Activated CD8-positive, alpha-beta T cell treated with anti-CD3 and anti-CD28 coated beads, Interleukin-2, amount 10 ng/mL, durations not matched to agents 7 days and 5 days (primary cell): Measurements from ENCODE around the gene DEAF1. TPM values are rescaled to one million over a fixed set of nuclear protein-coding genes. Genes with fewer than 3 reads are reported as not detected.

Experiments used
- ATAC-seq: fragments of 150-1000 bp; cut with Tn5 transposase; one replicate; pipeline ENCODE4 v1.10.0; 2021; ENCODE audit warnings: moderate library complexity
- CTCF ChIA-PET: fragments of 350-600 bp; sonication (Branson Sonifier 250); formaldehyde crosslinking; loops from one replicate; lab custom pipeline; 2021; ENCODE audit warnings: antibody characterized with exemption; lab: Charles Lee
- POLR2A ChIA-PET: fragments of 350-600 bp; sonication (Branson Sonifier 250); formaldehyde crosslinking; loops from one replicate; lab custom pipeline; 2021; ENCODE audit warnings: antibody characterized with exemption; lab: Charles Lee
- DNase-seq: peaks from one replicate; pipeline ENCODE4 v3.0.0-alpha.2; 2020
- H3K27ac Mint-ChIP-seq: one replicate; pipeline ENCODE4 v1.8.0; 2021; ENCODE audit warnings: mild to moderate bottlenecking, mixed read lengths
- H3K27me3 Mint-ChIP-seq: one replicate; pipeline ENCODE4 v1.8.0; 2021; ENCODE audit warnings: low read depth, mixed read lengths
- H3K36me3 Mint-ChIP-seq: one replicate; pipeline ENCODE4 v1.8.0; 2021; ENCODE audit warnings: low read depth, mixed read lengths
- H3K4me1 Mint-ChIP-seq: one replicate; pipeline ENCODE4 v1.8.0; 2021; ENCODE audit warnings: low read depth, mixed read lengths
- H3K4me3 Mint-ChIP-seq: one replicate; pipeline ENCODE4 v1.8.0; 2021; ENCODE audit warnings: mild to moderate bottlenecking, mixed read lengths
- H3K9me3 Mint-ChIP-seq: one replicate; pipeline ENCODE4 v1.8.0; 2022; ENCODE audit warnings: mixed read lengths; ENCODE audit not compliant: insufficient read depth
- total RNA-seq, 2 experiments: library from RNA; stranded (reverse); gene quantifications; one replicate each; pipeline ENCODE4 v1.2.3, GENCODE V29; 2021

The DEAF1 gene
- total RNA-seq, 2 experiments from 2014 or later, result 34.1 to 36.7 TPM

DNA sequence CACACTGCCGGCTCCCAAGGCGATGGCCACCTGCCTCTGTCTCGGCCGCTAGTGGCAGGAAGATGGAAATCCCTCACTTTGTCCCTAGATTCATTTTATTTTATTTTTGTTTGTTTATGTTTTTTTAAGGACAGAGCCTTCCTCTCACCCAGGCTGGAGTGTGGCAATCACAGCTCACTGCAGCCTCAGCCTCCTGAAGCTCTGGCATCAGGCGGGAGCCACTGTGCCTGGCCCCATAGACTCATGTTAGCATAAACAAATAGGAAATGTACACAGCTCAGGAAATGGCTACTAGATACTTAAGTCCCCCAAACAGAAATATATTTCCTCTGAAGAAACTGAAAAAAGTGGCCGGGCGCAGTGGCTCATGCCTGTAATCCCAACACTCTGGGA lies 4.1 kb upstream of the DEAF1 start:
- Mint-ChIP-seq H3K27ac (no peak overlapping the region), H3K27me3 (no peaks in the 10 kb centered on the region), H3K36me3 (peaks cover 10% of the 10 kb centered on the region), H3K9me3 (no peaks in the 10 kb centered on the region), H3K4me1 (peaks cover 26% of the 10 kb centered on the region), H3K4me3 (no peak overlapping the region)
- CTCF ChIA-PET, result interaction anchor here (1.2 to 5.3 kb wide), 2 partner anchors 26 to 180 kb away, joined by 3 to 51 read pairs; no protein-coding TSS in a partner anchor
- no peak for DNase-seq
- no peak for ATAC-seq
- POLR2A ChIA-PET, result interaction anchor here (1.2 kb wide), 1 partner anchor 58 kb away, joined by 3 read pairs; no protein-coding TSS in a partner anchor

DNA sequence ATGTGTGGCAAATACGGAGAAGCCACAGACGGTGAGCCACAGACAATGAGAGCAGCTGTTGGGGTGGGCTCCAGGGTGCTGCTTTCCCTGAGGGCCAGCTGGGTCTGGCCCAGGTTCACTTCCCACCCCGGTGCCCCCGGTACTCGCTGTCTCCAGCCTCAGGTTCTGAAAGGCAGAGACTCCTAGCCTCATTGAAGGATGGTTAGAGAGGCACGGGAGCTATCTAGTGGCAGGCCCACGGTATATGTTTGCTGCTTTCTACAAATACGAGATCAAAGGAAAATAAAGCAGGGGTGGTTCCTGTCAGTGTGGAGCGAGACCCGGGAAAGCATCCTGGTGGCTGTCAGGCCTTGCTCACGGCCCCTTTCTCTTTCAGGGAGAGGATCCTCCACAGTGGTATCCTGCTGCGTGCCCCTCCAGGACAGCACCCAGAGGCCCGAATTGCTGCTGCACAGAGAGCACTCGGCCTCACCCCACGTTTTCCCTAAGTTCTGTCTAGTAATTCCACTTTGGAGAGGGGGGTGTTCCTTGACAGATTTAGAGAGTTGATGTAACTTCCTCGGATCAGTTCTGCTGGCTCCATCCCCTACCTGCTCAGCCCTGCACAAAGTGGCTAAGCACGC lies 3.6 kb upstream of the DEAF1 start:
- Mint-ChIP-seq H3K4me3 (no peak overlapping the region), H3K27me3 (no peaks in the 10 kb centered on the region)
- POLR2A ChIA-PET, result interaction anchor here (1.2 kb wide), 1 partner anchor 57 kb away, joined by 3 read pairs; no protein-coding TSS in a partner anchor

DNA sequence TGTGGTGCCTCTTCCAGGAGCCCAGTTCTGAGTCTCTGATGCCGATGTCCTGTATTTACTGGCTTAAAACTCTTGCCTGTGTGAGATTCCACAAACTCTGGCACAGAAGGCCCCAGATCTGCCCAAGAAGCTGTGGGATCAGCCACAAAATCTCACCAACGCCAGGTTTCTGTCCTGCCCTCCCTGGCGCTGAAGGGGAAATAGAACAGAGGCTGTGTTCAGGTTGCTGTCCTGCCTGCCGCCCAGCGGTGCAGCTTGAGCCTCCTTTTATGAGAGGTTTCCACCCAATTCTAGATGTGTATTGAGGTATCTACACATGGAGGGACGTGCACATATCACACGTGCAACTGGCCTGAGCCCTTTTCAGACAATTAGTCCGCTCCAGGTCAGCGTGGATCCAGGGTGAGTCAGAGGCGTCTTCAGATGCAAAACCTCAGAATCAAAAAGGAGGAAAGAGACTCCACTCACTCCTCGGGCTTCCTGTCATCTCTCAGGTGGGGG lies 2.8 kb upstream of the DEAF1 start:
- ATAC-seq, result no peak
- DNase-seq, result no peak
- Mint-ChIP-seq H3K4me3 (peak overlapping the region; percentile 24), H3K27ac (peak overlapping the region; percentile 58), H3K4me1 (peaks cover 37% of the 10 kb centered on the region), H3K9me3 (no peaks in the 10 kb centered on the region), H3K27me3 (no peaks in the 10 kb centered on the region), H3K36me3 (peaks cover 15% of the 10 kb centered on the region)
- ChIA-PET CTCF (interaction anchor here (0.9 to 5.3 kb wide), 4 partner anchors 9 to 110 kb away, joined by 3 to 51 read pairs (median 3); partner anchors contain the start of gene TALDO1), POLR2A (interaction anchor here (1.0 to 3.4 kb wide), 2 partner anchors 24 to 28 kb away, joined by 3 to 24 read pairs; no protein-coding TSS in a partner anchor)

More for the DNA sequence above, 3.6 kb upstream of the DEAF1 start:
- CTCF ChIA-PET, result interaction anchor here (0.9 to 5.3 kb wide), 3 partner anchors 8 to 180 kb away, joined by 3 to 51 read pairs (median 3); no protein-coding TSS in a partner anchor
- ATAC-seq (no peak), DNase-seq (no peak)
- Mint-ChIP-seq H3K9me3 (no peaks in the 10 kb centered on the region), H3K27ac (no peak overlapping the region), H3K36me3 (peaks cover 10% of the 10 kb centered on the region), H3K4me1 (peaks cover 30% of the 10 kb centered on the region)

DNA sequence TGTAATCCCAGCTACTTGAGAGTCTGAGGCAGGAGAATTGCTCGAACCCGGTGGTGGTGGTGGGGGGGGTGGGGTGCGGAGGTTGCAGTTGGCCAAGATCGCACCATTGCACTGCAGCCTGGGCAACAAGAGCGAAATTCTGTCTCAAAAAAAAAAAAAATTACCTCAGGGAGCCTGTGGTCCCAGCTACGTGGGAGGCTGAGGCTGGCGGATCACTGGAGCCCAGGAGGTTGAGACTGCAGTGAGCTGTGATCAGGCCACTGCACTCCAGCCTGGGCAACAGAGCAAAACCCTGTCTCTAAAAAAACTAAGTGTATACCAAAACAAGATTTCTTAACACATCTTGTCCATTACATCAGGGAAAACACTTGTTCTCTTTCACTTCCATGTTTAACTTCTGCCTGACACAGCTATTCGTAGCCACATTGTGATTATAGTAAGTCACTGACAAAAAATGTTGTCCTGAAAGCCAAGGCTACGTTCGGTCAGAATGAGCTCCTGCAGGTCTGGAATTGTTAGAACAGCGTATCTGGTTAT lies 2.0 kb upstream of the DEAF1 start:
- H3K36me3 Mint-ChIP-seq, result peaks cover 15% of the 10 kb centered on the region

GRCh38 chr11:695538-696248 lies 671 bp upstream of the DEAF1 start, which contains the start of gene TMEM80:
Gene TMEM80, plus strand, starts transcription at chr11:695816. Its CDS starts 12 bp downstream, at chr11:695828.
- H3K4me3 Mint-ChIP-seq, result peak within 1 kb of the TSS; percentile 89
- CTCF ChIA-PET, result interaction anchor here (0.6 to 5.3 kb wide), 6 partner anchors 13 to 197 kb away, joined by 3 to 51 read pairs (median 6); no protein-coding TSS in a partner anchor
- peaks cover 14% of the 10 kb centered on the region for H3K36me3 Mint-ChIP-seq
- H3K9me3 Mint-ChIP-seq, result no peaks in the 10 kb centered on the region
- H3K27ac Mint-ChIP-seq, result peak within 1 kb of the TSS; percentile 96
- ATAC-seq (peak; percentile 81), DNase-seq (peak; percentile 99)
- no peaks in the 10 kb centered on the region for H3K27me3 Mint-ChIP-seq
- H3K4me1 Mint-ChIP-seq, result peaks cover 59% of the 10 kb centered on the region
- POLR2A ChIA-PET, result interaction anchor here (0.6 to 3.4 kb wide), 11 partner anchors 13 to 488 kb away, joined by 3 to 24 read pairs (median 3); partner anchors contain the start of genes BET1L, IRF7, PHRF1 and RIC8A

More for the DNA sequence above, 2.0 kb upstream of the DEAF1 start:
- no peak for ATAC-seq
- peak overlapping the region; percentile 89 for H3K4me3 Mint-ChIP-seq
- peaks cover 46% of the 10 kb centered on the region for H3K4me1 Mint-ChIP-seq
- no peak for DNase-seq
- ChIA-PET CTCF (interaction anchor here (1.1 to 5.3 kb wide), 4 partner anchors 22 to 109 kb away, joined by 3 to 51 read pairs (median 6); partner anchors contain the start of gene TALDO1), POLR2A (interaction anchor here (0.7 to 3.4 kb wide), 3 partner anchors 15 to 28 kb away, joined by 3 to 24 read pairs (median 3); no protein-coding TSS in a partner anchor)
- H3K27ac Mint-ChIP-seq, result no peak overlapping the region
- no peaks in the 10 kb centered on the region for H3K27me3 Mint-ChIP-seq
- H3K9me3 Mint-ChIP-seq, result no peaks in the 10 kb centered on the region

- no peak for ATAC-seq
- DNase-seq, result no peak
- Mint-ChIP-seq H3K27ac (peak overlapping the region; percentile 96), H3K36me3 (peaks cover 12% of the 10 kb centered on the region), H3K4me3 (peak overlapping the region; percentile 89), H3K27me3 (no peaks in the 10 kb centered on the region), H3K4me1 (peaks cover 61% of the 10 kb centered on the region), H3K9me3 (no peaks in the 10 kb centered on the region)
- ChIA-PET CTCF (interaction anchor here (0.6 to 5.3 kb wide), 6 partner anchors 13 to 196 kb away, joined by 3 to 51 read pairs (median 6); no protein-coding TSS in a partner anchor), POLR2A (interaction anchor here (0.6 to 3.4 kb wide), 9 partner anchors 12 to 488 kb away, joined by 3 to 24 read pairs (median 3); partner anchors contain the start of genes BET1L, IRF7, PHRF1 and RIC8A)
Observed at GRCh38 chr11:695288-695537, 191 bp upstream of the DEAF1 start.

DNA sequence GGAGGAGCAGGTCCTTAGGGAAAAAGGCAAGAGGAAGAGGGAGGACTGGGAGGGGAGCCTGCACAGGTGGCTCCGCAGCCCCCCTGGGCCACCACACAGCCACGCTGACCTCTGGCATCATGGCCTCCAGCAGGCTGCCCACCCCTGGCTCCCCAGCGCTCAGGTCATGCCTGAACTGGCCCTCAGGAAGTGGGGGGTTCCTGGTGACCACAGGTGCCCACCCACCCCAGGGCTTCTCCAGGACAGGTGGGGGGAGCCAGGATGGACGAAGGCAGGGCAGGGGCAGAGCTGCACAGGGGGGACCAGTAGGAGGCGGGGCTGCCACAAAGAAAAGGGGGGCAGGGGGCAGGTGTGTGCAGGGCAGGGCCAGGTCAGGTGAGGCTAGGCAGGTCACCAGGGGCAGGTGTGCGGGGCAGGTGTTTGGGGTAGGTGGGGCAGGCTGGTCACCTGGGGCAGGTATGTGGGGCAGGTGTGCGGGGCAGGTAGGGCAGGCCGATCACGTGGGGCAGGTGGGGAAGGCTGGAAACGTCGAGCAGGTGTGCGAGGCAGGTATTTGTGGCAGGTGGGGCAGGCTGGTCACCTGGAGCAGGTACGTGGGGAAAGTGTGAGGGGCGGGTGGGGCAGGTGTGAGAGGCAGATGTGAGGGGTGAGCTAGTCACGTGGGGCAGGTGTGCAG lies 997 bp downstream of the DEAF1 start:
- peaks cover 70% of the 10 kb centered on the region for H3K4me1 Mint-ChIP-seq
- peak overlapping the region; percentile 82 for H3K27ac Mint-ChIP-seq
- H3K4me3 Mint-ChIP-seq, result peak overlapping the region; percentile 79
- ChIA-PET CTCF (interaction anchor here (1.1 to 5.3 kb wide), 2 partner anchors 32 to 44 kb away, joined by 3 to 51 read pairs; no protein-coding TSS in a partner anchor), POLR2A (interaction anchor here (0.8 kb wide), 1 partner anchor 32 kb away, joined by 3 read pairs; no protein-coding TSS in a partner anchor)
- no peaks in the 10 kb centered on the region for H3K9me3 Mint-ChIP-seq
- no peaks in the 10 kb centered on the region for H3K27me3 Mint-ChIP-seq
- ATAC-seq (no peak), DNase-seq (no peak)
- peaks cover 12% of the 10 kb centered on the region for H3K36me3 Mint-ChIP-seq

GRCh38 chr11:693415-693831 lies 1.6 kb downstream of the DEAF1 start:
- no peak for ATAC-seq
- Mint-ChIP-seq H3K36me3 (peaks cover 12% of the 10 kb centered on the region), H3K9me3 (no peaks in the 10 kb centered on the region), H3K4me1 (peaks cover 68% of the 10 kb centered on the region), H3K27ac (peak overlapping the region; percentile 82), H3K4me3 (peak overlapping the region; percentile 79), H3K27me3 (no peaks in the 10 kb centered on the region)
- ChIA-PET POLR2A (interaction anchor here (0.8 kb wide), 1 partner anchor 32 kb away, joined by 3 read pairs; no protein-coding TSS in a partner anchor), CTCF (interaction anchor here (1.1 kb wide), 1 partner anchor 44 kb away, joined by 3 read pairs; no protein-coding TSS in a partner anchor)
- no peak for DNase-seq

GRCh38 chr11:692824-693414 lies 2.1 kb downstream of the DEAF1 start:
- peak; percentile 63 for DNase-seq
- H3K36me3 Mint-ChIP-seq, result peaks cover 16% of the 10 kb centered on the region

More at GRCh38 chr11:692824-693414, 2.1 kb downstream of the DEAF1 start:
- no peaks in the 10 kb centered on the region for H3K9me3 Mint-ChIP-seq
- peak overlapping the region; percentile 79 for H3K4me3 Mint-ChIP-seq
- peak overlapping the region; percentile 82 for H3K27ac Mint-ChIP-seq
- ATAC-seq, result no peak
- no peaks in the 10 kb centered on the region for H3K27me3 Mint-ChIP-seq
- peaks cover 63% of the 10 kb centered on the region for H3K4me1 Mint-ChIP-seq
- ChIA-PET CTCF (no interaction called here), POLR2A (interaction anchor here (0.7 to 0.8 kb wide), 2 partner anchors 33 to 78 kb away, joined by 3 read pairs; no protein-coding TSS in a partner anchor)
